ENCODE measurements around the gene C1orf141.

DNA sequence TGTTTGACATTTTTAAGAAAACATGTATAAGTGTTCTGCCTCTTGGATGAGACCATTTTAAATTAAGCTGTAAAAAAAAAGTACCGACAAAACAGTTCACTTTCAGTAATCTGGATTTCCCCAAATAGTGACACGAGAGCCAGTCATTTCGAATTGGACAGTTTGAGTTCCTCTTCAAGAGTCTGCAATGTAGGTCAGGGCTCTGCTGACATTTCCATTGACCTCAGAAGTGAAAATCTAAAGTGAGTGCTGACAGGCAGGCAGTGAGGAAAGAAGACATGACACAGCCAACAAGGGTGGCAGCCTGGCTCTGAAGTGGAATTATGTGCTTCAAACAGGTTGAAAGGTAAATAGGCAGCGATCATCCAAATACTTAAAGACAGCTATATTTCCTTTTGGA is 31.4 kb upstream of the C1orf141 start, which contains the start of gene IL23R:
- no peak for TF ChIP-seq ARHGAP35 (IDR thresholded peaks at IDR 0.05; ENCODE audit: partially characterized antibody)
- no peak for TF ChIP-seq NFE2L1 (tag; IDR thresholded peaks at IDR 0.05; ENCODE audit: borderline replicate concordance, low read depth)
- TF ChIP-seq, protein P1, sequence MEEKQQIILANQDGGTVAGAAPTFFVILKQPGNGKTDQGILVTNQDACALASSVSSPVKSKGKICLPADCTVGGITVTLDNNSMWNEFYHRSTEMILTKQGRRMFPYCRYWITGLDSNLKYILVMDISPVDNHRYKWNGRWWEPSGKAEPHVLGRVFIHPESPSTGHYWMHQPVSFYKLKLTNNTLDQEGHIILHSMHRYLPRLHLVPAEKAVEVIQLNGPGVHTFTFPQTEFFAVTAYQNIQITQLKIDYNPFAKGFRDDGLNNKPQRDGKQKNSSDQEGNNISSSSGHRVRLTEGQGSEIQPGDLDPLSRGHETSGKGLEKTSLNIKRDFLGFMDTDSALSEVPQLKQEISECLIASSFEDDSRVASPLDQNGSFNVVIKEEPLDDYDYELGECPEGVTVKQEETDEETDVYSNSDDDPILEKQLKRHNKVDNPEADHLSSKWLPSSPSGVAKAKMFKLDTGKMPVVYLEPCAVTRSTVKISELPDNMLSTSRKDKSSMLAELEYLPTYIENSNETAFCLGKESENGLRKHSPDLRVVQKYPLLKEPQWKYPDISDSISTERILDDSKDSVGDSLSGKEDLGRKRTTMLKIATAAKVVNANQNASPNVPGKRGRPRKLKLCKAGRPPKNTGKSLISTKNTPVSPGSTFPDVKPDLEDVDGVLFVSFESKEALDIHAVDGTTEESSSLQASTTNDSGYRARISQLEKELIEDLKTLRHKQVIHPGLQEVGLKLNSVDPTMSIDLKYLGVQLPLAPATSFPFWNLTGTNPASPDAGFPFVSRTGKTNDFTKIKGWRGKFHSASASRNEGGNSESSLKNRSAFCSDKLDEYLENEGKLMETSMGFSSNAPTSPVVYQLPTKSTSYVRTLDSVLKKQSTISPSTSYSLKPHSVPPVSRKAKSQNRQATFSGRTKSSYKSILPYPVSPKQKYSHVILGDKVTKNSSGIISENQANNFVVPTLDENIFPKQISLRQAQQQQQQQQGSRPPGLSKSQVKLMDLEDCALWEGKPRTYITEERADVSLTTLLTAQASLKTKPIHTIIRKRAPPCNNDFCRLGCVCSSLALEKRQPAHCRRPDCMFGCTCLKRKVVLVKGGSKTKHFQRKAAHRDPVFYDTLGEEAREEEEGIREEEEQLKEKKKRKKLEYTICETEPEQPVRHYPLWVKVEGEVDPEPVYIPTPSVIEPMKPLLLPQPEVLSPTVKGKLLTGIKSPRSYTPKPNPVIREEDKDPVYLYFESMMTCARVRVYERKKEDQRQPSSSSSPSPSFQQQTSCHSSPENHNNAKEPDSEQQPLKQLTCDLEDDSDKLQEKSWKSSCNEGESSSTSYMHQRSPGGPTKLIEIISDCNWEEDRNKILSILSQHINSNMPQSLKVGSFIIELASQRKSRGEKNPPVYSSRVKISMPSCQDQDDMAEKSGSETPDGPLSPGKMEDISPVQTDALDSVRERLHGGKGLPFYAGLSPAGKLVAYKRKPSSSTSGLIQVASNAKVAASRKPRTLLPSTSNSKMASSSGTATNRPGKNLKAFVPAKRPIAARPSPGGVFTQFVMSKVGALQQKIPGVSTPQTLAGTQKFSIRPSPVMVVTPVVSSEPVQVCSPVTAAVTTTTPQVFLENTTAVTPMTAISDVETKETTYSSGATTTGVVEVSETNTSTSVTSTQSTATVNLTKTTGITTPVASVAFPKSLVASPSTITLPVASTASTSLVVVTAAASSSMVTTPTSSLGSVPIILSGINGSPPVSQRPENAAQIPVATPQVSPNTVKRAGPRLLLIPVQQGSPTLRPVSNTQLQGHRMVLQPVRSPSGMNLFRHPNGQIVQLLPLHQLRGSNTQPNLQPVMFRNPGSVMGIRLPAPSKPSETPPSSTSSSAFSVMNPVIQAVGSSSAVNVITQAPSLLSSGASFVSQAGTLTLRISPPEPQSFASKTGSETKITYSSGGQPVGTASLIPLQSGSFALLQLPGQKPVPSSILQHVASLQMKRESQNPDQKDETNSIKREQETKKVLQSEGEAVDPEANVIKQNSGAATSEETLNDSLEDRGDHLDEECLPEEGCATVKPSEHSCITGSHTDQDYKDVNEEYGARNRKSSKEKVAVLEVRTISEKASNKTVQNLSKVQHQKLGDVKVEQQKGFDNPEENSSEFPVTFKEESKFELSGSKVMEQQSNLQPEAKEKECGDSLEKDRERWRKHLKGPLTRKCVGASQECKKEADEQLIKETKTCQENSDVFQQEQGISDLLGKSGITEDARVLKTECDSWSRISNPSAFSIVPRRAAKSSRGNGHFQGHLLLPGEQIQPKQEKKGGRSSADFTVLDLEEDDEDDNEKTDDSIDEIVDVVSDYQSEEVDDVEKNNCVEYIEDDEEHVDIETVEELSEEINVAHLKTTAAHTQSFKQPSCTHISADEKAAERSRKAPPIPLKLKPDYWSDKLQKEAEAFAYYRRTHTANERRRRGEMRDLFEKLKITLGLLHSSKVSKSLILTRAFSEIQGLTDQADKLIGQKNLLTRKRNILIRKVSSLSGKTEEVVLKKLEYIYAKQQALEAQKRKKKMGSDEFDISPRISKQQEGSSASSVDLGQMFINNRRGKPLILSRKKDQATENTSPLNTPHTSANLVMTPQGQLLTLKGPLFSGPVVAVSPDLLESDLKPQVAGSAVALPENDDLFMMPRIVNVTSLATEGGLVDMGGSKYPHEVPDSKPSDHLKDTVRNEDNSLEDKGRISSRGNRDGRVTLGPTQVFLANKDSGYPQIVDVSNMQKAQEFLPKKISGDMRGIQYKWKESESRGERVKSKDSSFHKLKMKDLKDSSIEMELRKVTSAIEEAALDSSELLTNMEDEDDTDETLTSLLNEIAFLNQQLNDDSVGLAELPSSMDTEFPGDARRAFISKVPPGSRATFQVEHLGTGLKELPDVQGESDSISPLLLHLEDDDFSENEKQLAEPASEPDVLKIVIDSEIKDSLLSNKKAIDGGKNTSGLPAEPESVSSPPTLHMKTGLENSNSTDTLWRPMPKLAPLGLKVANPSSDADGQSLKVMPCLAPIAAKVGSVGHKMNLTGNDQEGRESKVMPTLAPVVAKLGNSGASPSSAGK (IDR thresholded peaks at IDR 0.05) = no peak
- TF ChIP-seq POLR2A (conservative IDR thresholded peaks at IDR 0.05) = no peak
- TF ChIP-seq POLR2AphosphoS5 (IDR thresholded peaks at IDR 0.05; ENCODE audit: control insufficient read depth, insufficient read depth, low read depth, low read length) = no peak
